Stomach (tissue), 9 donors: Measurements from ENCODE around the gene CHGA. TPM values are rescaled to one million over a fixed set of nuclear protein-coding genes. Genes with fewer than 3 reads are reported as not detected.

Source experiments
- DNase-seq, 2 donors: peaks; one replicate each; pipeline versions ENCODE4 v3.0.0 to v3.0.0-alpha.2; 2013 to 2019
- H3K27ac ChIP-seq, 5 donors: fragments of 200-600 bp in 4 of 5; sonication (generic) in 4 of 5; one replicate each; pipeline ENCODE4 v1.5.1; 2013 to 2019; ENCODE audit warnings: mild to moderate bottlenecking in 1 of 5, moderate library complexity in 1 of 5
- H3K27me3 ChIP-seq, 3 donors: fragments of 200-600 bp; sonication (generic); one replicate each; pipeline ENCODE4 v1.5.1; 2017 to 2019; ENCODE audit warnings: mixed run types in 1 of 3
- H3K36me3 ChIP-seq, 4 donors: fragments of 200-600 bp; sonication (generic); 1 replicate in 3 of 4; 2 replicates in 1 of 4; pipeline ENCODE4 v1.5.1; 2016 to 2019
- H3K4me1 ChIP-seq, 4 donors: fragments of 200-600 bp; sonication (generic); one replicate each; pipeline ENCODE4 v1.5.1; 2016 to 2019
- H3K4me3 ChIP-seq, 4 donors: fragments of 200-600 bp; sonication (generic) in 3 of 4; one replicate each; pipeline ENCODE4 v1.5.1; 2016 to 2019; ENCODE audit warnings: mild to moderate bottlenecking in 1 of 4
- H3K9me3 ChIP-seq, 4 donors: fragments of 200-600 bp; sonication (generic); one replicate each; pipeline ENCODE4 v1.5.1; 2016 to 2019
- CTCF ChIP-seq, 7 experiments: fragments of 450-650 bp in 4 of 7; fragments of 200-600 bp in 3 of 7; sonication (generic) in 3 of 7; IDR thresholded peaks; one replicate each; pipeline ENCODE4 v1.5.1; 2016 to 2019; ENCODE audit warnings: antibody characterized with exemption in 7 of 7, control low read depth in 2 of 7, mild to moderate bottlenecking in 1 of 7
- EP300 ChIP-seq: sonication (generic); formaldehyde crosslinking; IDR thresholded peaks from one replicate; pipeline ENCODE4 v1.6.1; 2017; ENCODE audit warnings: antibody characterized with exemption
- POLR2A ChIP-seq, 4 donors: fragments of 450-650 bp; IDR thresholded peaks; one replicate each; pipeline ENCODE4 v1.6.1; 2016; ENCODE audit warnings: antibody characterized with exemption in 4 of 4, control low read depth in 2 of 4, mild to moderate bottlenecking in 1 of 4, moderate library complexity in 1 of 4
- POLR2AphosphoS5 ChIP-seq, 3 donors: sonication (generic); formaldehyde crosslinking; IDR thresholded peaks; one replicate each; pipeline ENCODE4 v1.6.1; 2016; ENCODE audit warnings: antibody characterized with exemption in 3 of 3
- WGBS, 5 donors: extraction: QIAGEN DNeasy Blood & Tissue Kit in 3 of 5; methylation state at CpG; one replicate each; pipeline versions ENCODE4 v1.1.5 to v1.1.7; 2013 to 2018; 5-methylcytosine and 5-hydroxymethylcytosine counted together
- intact Hi-C: fragments of 100-400 bp; cut with DNase I; formaldehyde crosslinking; loops from one replicate; pipeline ENCODE4 v1.15.1; 2023; ENCODE audit warnings: low total_unique reads
- polyA plus RNA-seq, 3 donors: library from polyadenylated mRNA; stranded (reverse); fragments of 200-250 nt; gene quantifications; one replicate each; pipeline ENCODE4 v1.2.3, GENCODE V29; 2013
- total RNA-seq, 5 donors: library from RNA; depleted of rRNA; stranded (reverse); fragments of >200 nt; gene quantifications; one replicate each; pipeline versions ENCODE4 v1.1.0 to v1.2.3, GENCODE V29; 2014 to 2016
- donor health status: healthy with polysubstance abuse.
- donor health status: Bipolar disorder and iron deficiency.
- donor health status: healthy.

The CHGA gene
- total and polyA plus RNA-seq, 8 donors: 2.3 to 455 (median 132) TPM

GRCh38 chr14:92956961-92957360 is 34.0 kb downstream of the CHGA start:
- no peak overlapping the region for H3K4me3 ChIP-seq
- peaks cover 0 to 12% (median 2%) of the 10 kb centered on the region in 4 donors for H3K4me1 ChIP-seq
- no peak overlapping the region for H3K27ac ChIP-seq
- TF ChIP-seq POLR2A (IDR thresholded peaks at IDR 0.05) (no peak), EP300 (no peak), CTCF (IDR thresholded peaks at IDR 0.05) (no peak), POLR2AphosphoS5 (IDR thresholded peaks at IDR 0.05) (no peak)
- WGBS, 5 donors: 83 to 92% (median 90%) methylated on average over 11 of the region's 11 CpGs
- peaks cover 15 to 91% (median 87%) of the 10 kb centered on the region in 4 donors for H3K36me3 ChIP-seq
- H3K9me3 ChIP-seq: no peaks in the 10 kb centered on the region
- intact Hi-C loops: loop anchor here (10.0 kb wide), 1 partner anchor 178 kb away; no protein-coding TSS in a partner anchor
- no peaks in the 10 kb centered on the region for H3K27me3 ChIP-seq
- DNase-seq: no peak

- no peak for TF ChIP-seq POLR2AphosphoS5 (IDR thresholded peaks at IDR 0.05)
- TF ChIP-seq POLR2A (IDR thresholded peaks at IDR 0.05): no peak
- no peak for TF ChIP-seq CTCF (IDR thresholded peaks at IDR 0.05)
- H3K4me1 ChIP-seq: peaks cover 0 to 22% (median 4%) of the 10 kb centered on the region in 4 donors
- H3K9me3 ChIP-seq: no peaks in the 10 kb centered on the region
- no peak overlapping the region for H3K4me3 ChIP-seq
- H3K27ac ChIP-seq: no peak overlapping the region
- 83 to 89% (median 85%) methylated on average over 18 to 22 of the region's 22 CpGs for WGBS, 5 donors
- peaks cover 15 to 90% (median 84%) of the 10 kb centered on the region in 4 donors for H3K36me3 ChIP-seq
- intact Hi-C loops: loop anchor here (10.0 kb wide), 1 partner anchor 176 kb away; no protein-coding TSS in a partner anchor
- H3K27me3 ChIP-seq: no peaks in the 10 kb centered on the region
- DNase-seq: no peak
Measured at GRCh38 chr14:92958373-92959188, 35.6 kb downstream of the CHGA start.

DNA sequence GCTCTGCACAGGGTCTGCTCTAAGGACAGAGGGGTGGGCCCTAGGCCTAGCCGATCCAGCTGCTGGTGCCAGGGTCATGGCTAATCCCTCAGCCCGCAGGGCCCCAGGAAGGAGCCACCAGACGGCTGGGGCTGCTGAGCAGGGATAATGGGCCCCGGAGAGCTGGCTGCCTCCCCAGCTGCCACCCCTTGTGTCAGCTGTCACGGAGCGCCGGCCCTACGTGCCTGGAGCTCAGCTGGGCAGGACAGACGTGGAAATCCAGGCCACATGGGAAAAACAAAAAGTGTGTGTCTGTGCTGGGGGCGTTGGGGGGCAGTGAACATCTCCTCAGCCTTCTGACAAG is 36.2 kb downstream of the CHGA start:
- Histone ChIP-seq H3K4me3 (no peak overlapping the region), H3K36me3 (peaks cover 15 to 84% (median 78%) of the 10 kb centered on the region in 4 donors), H3K9me3 (no peaks in the 10 kb centered on the region), H3K4me1 (peaks cover 5 to 28% (median 10%) of the 10 kb centered on the region in 4 donors), H3K27ac (peak overlapping the region in 1 of 5 donors; percentile 38), H3K27me3 (no peaks in the 10 kb centered on the region)
- WGBS, 5 donors: 66 to 86% (median 75%) methylated on average over 7 to 10 of the region's 10 CpGs
- DNase-seq: peak in 1 of 2 donors; percentile 64
- TF ChIP-seq POLR2AphosphoS5 (IDR thresholded peaks at IDR 0.05) (no peak), CTCF (IDR thresholded peaks at IDR 0.05) (no peak), POLR2A (IDR thresholded peaks at IDR 0.05) (no peak), EP300 (no peak)
- intact Hi-C loops: loop anchor here (10.0 kb wide), 1 partner anchor 176 kb away; no protein-coding TSS in a partner anchor

- intact Hi-C loops: loop anchor here (10.0 kb wide), 1 partner anchor 175 kb away; no protein-coding TSS in a partner anchor
- Histone ChIP-seq H3K27me3 (no peaks in the 10 kb centered on the region), H3K4me1 (peaks cover 13 to 37% (median 18%) of the 10 kb centered on the region in 4 donors), H3K36me3 (peaks cover 15 to 76% (median 70%) of the 10 kb centered on the region in 4 donors), H3K9me3 (no peaks in the 10 kb centered on the region), H3K4me3 (no peak overlapping the region), H3K27ac (peak overlapping the region in 1 of 5 donors; percentile 38)
- TF ChIP-seq POLR2A (IDR thresholded peaks at IDR 0.05) (no peak), EP300 (no peak), POLR2AphosphoS5 (IDR thresholded peaks at IDR 0.05) (no peak), CTCF (IDR thresholded peaks at IDR 0.05) (no peak)
- no peak for DNase-seq
- WGBS, 5 donors: 76 to 86% (median 82%) methylated on average over 27 to 30 of the region's 30 CpGs
Measured at GRCh38 chr14:92959761-92960680, 37.1 kb downstream of the CHGA start.
